Mesenchymal stem cell (in vitro differentiated cells and primary cell): Measurements from ENCODE around the gene FIGNL2.
A peak's percentile ranks its signal among the peaks of the same experiment; 100 is the strongest.
"Not testable (repeated sequence)": the region's sequence is repeated elsewhere in the genome, so short reads cannot be mapped to it uniquely, and the experiment has no call there.

Source experiments
- DNase-seq: peaks from one replicate; pipeline ENCODE4 v3.0.0-alpha.2; 2013
- H2AFZ ChIP-seq: one replicate; pipeline ENCODE4 v1.6.1; 2013; ENCODE audit warnings: low read depth, mild to moderate bottlenecking, control low read depth, inconsistent platforms, low read length, moderate library complexity
- H2AK5ac ChIP-seq: 2 replicates; pipeline ENCODE4 v1.6.1; 2013; ENCODE audit warnings: low read length, moderate library complexity, mild to moderate bottlenecking, inconsistent platforms; ENCODE audit not compliant: severe bottlenecking
- H2BK120ac ChIP-seq: one replicate; pipeline ENCODE4 v1.6.1; 2013; ENCODE audit warnings: low read depth, mild to moderate bottlenecking, inconsistent platforms, low read length, moderate library complexity
- H2BK12ac ChIP-seq, 2 experiments: one replicate each; pipeline ENCODE4 v1.6.1; 2013; ENCODE audit warnings: inconsistent platforms in 2 of 2, low read length in 2 of 2, mild to moderate bottlenecking in 2 of 2, moderate library complexity in 2 of 2, control low read depth in 1 of 2
- H2BK15ac ChIP-seq: one replicate; pipeline ENCODE4 v1.6.1; 2013; ENCODE audit warnings: mild to moderate bottlenecking, low read depth, inconsistent platforms; ENCODE audit not compliant: poor library complexity, severe bottlenecking
- H2BK5ac ChIP-seq: 2 replicates; pipeline ENCODE4 v1.6.1; 2013; ENCODE audit warnings: low read depth, mild to moderate bottlenecking, low read length, control low read depth, inconsistent platforms; ENCODE audit not compliant: poor library complexity, severe bottlenecking
- H3K14ac ChIP-seq, 2 experiments: one replicate each; pipeline ENCODE4 v1.6.1; 2013; ENCODE audit warnings: inconsistent platforms in 2 of 2, low read length in 2 of 2, control low read depth in 1 of 2, mild to moderate bottlenecking in 1 of 2, moderate library complexity in 1 of 2
- H3K18ac ChIP-seq, 2 experiments: one replicate each; pipeline ENCODE4 v1.6.1; 2013; ENCODE audit warnings: inconsistent platforms in 2 of 2, low read length in 2 of 2, control low read depth in 1 of 2, low read depth in 1 of 2, mild to moderate bottlenecking in 1 of 2
- H3K23ac ChIP-seq, 2 experiments: one replicate each; pipeline ENCODE4 v1.6.1; 2013; ENCODE audit warnings: inconsistent platforms in 2 of 2, low read length in 2 of 2, mild to moderate bottlenecking in 2 of 2, moderate library complexity in 2 of 2, control low read depth in 1 of 2
- H3K27ac ChIP-seq: 2 replicates; pipeline ENCODE4 v1.5.1; 2013; ENCODE audit warnings: mild to moderate bottlenecking, moderate library complexity, low read length, control low read depth, inconsistent platforms; ENCODE audit not compliant: poor library complexity, severe bottlenecking
- H3K27me3 ChIP-seq, 2 experiments: 2 replicates each; pipeline versions ENCODE4 v1.6.1 to v1.7.0; 2013; ENCODE audit warnings: low read length in 2 of 2, mild to moderate bottlenecking in 2 of 2, moderate library complexity in 2 of 2, control low read depth in 1 of 2, inconsistent platforms in 1 of 2; ENCODE audit not compliant: control insufficient read depth in 1 of 2, insufficient read depth in 1 of 2
- H3K36me3 ChIP-seq, 2 experiments: 2 replicates each; pipeline versions ENCODE4 v1.6.1 to v1.7.0; 2013; ENCODE audit warnings: low read length in 2 of 2, control low read depth in 1 of 2, inconsistent platforms in 1 of 2, low read depth in 1 of 2, mild to moderate bottlenecking in 1 of 2; ENCODE audit not compliant: insufficient read depth in 2 of 2, control insufficient read depth in 1 of 2
- H3K4ac ChIP-seq, 2 experiments: one replicate each; pipeline ENCODE4 v1.6.1; 2013; ENCODE audit warnings: inconsistent platforms in 2 of 2, low read length in 2 of 2, mild to moderate bottlenecking in 2 of 2, moderate library complexity in 2 of 2, control low read depth in 1 of 2, low read depth in 1 of 2
- H3K4me1 ChIP-seq: 2 replicates; pipeline ENCODE4 v1.6.1; 2013; ENCODE audit warnings: low read depth, low read length, control low read depth; ENCODE audit not compliant: control insufficient read depth, insufficient read depth
- H3K4me2 ChIP-seq: 2 replicates; pipeline ENCODE4 v1.6.1; 2013; ENCODE audit warnings: low read length, mild to moderate bottlenecking, inconsistent platforms; ENCODE audit not compliant: poor library complexity, severe bottlenecking
- H3K4me3 ChIP-seq, 2 experiments: 2 replicates each; pipeline versions ENCODE4 v1.5.1 to v1.7.0; 2013; ENCODE audit warnings: low read length in 2 of 2, mild to moderate bottlenecking in 2 of 2, control low read depth in 1 of 2, low read depth in 1 of 2; ENCODE audit not compliant: insufficient read depth in 1 of 2
- H3K79me1 ChIP-seq: replicated peaks from 2 replicates; pipeline ENCODE4 v1.6.1; 2013; ENCODE audit warnings: mild to moderate bottlenecking, control low read depth, low read length, inconsistent platforms; ENCODE audit not compliant: poor library complexity, severe bottlenecking
- H3K9ac ChIP-seq: 2 replicates; pipeline ENCODE4 v1.7.0; 2013; ENCODE audit warnings: mild to moderate bottlenecking, low read length, moderate library complexity
- H3K9me3 ChIP-seq: 2 replicates; pipeline ENCODE4 v1.7.0; 2013; ENCODE audit warnings: mild to moderate bottlenecking, low read length; ENCODE audit not compliant: control insufficient read depth
- H4K8ac ChIP-seq: one replicate; pipeline ENCODE4 v1.6.1; 2013; ENCODE audit warnings: inconsistent platforms, mild to moderate bottlenecking, low read length, moderate library complexity
- H4K91ac ChIP-seq: one replicate; pipeline ENCODE4 v1.6.1; 2013; ENCODE audit warnings: mild to moderate bottlenecking, low read length, inconsistent platforms
- WGBS: methylation state at CpG from one replicate; pipeline ENCODE4 v1.1.7; 2013; ENCODE audit warnings: mixed read lengths; 5-methylcytosine and 5-hydroxymethylcytosine counted together

Gene FIGNL2

DNA sequence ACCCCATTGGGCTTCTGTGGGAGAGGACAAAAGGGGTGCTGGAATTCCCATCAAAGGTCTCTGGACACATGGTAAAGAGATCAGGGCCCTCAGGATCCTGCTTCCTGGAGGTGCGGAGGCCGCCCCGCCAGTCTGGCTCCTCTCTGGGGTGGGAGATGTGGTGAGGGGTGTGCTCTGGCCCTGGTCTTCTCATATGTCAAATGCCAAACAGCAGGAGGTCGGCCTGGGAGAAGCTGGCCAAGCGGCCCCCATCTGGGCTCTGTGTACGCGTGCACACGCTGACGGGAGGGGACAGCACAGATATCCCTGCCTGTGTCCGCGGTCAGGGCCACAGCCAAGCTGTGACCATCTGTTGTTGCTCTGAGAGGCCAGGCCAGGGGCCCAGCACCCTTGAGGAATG lies 14.1 kb downstream of the FIGNL2 start:
- Histone ChIP-seq H3K23ac (peak overlapping the region in 1 of 2 experiments; percentile 53), H3K14ac (peak overlapping the region in 1 of 2 experiments; percentile 53), H3K4me3 (no peak overlapping the region), H2BK120ac (no peak overlapping the region), H3K36me3 (no peaks in the 10 kb centered on the region), H4K91ac (no peak overlapping the region), H3K4me1 (peaks cover 6% of the 10 kb centered on the region), H2BK15ac (no peak overlapping the region), H2BK5ac (no peak overlapping the region), H3K18ac (no peak overlapping the region), H3K79me1 (no peaks in the 10 kb centered on the region), H3K4me2 (no peak overlapping the region), H3K27me3 (peaks cover 73 to 79% of the 10 kb centered on the region in 2 experiments), H3K9ac (no peak overlapping the region), H3K9me3 (no peaks in the 10 kb centered on the region), H3K4ac (no peak overlapping the region), H3K27ac (no peak overlapping the region), H2BK12ac (peak overlapping the region in 1 of 2 experiments; percentile 11), H2AK5ac (no peak overlapping the region), H2AFZ (no peak overlapping the region), H4K8ac (no peak overlapping the region)
- WGBS: 94% methylated on average over 11 of the region's 11 CpGs
- DNase-seq: no peak

DNA sequence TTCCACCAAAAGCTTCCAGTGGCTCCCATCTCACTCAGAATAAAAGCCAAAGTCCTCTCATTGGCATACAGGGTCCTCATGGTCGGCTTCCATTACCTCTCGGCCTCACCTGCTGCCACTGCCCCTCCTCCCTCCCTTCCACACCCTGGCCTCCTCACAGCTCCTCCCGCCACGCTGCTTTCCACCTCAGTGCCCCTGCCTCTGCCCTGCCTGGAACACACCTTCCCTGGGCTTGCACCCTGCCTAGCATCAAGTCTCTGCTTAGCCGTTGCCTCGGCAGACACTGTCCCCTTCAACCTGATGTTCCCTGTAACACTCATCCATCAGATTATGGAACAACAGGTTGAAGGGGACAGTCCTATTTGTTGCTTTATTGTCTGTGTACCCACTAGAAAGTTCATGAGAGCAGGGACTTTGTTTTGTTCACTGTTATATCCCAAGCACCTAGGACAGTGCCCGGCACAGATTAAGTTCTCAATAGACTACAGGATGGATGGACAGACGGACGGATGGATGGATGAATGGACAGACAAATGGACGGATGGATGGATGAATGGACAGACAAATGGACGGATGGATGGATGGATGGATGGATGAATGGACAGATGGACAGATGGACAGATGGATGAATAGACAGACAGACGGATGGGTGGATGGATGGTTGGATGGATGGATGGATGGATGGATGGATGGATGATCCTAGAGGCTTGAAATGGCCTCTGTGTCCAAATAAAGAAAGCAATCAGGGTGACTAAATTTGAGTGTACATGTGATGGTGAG lies 14.9 kb downstream of the FIGNL2 start:
- WGBS: 81% methylated on average over 12 of the region's 12 CpGs
- H2BK15ac ChIP-seq: no peak overlapping the region

DNA sequence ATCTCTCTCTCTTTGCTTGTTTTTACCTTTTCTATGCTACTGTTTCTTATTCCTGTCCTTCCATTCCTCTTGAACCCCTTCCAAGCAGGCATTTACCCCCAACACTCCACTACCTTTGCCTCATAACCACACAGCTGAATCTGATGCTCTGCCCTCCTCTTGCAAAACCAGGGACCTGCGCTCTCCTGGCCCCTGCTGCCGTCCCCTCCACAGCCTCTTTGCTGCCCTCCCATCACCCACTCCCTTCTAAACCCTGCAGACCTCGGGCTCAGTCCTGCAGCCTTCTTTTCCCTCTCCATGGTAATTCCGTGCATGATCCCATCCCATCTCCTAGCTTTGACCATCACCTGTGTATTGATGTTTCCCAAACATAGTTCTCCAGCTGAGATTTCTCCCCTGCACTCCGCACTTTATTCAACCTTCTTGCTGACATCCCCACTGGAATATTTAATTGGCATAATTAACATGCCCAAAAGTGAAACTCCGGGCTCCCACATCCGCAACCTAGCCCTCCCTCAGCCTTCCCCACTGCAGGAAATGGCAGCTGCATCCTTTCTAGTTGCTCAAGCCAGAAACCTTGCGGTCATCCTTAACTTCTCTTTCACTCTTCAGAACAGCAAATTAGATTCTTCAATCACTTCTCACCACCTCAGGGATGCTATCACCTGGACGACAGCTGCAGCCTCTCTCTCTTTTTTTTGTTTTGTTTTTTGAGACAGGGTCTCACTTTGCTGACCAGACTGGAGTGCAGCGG lies 16.0 kb downstream of the FIGNL2 start:
- Histone ChIP-seq H3K14ac (no peak overlapping the region), H4K8ac (no peak overlapping the region), H3K4ac (no peak overlapping the region), H3K27ac (no peak overlapping the region), H4K91ac (no peak overlapping the region), H3K9ac (no peak overlapping the region), H2BK15ac (no peak overlapping the region), H3K79me1 (no peaks in the 10 kb centered on the region), H3K9me3 (no peaks in the 10 kb centered on the region), H3K23ac (no peak overlapping the region), H2AFZ (no peak overlapping the region), H2BK5ac (no peak overlapping the region), H2BK120ac (no peak overlapping the region), H3K27me3 (peaks cover 62 to 64% of the 10 kb centered on the region in 2 experiments), H3K18ac (no peak overlapping the region), H2AK5ac (no peak overlapping the region), H3K4me2 (no peak overlapping the region), H3K4me1 (peaks cover 9% of the 10 kb centered on the region), H3K4me3 (no peak overlapping the region), H3K36me3 (no peaks in the 10 kb centered on the region), H2BK12ac (no peak overlapping the region)
- no peak for DNase-seq
- 72% methylated on average over 10 of the region's 10 CpGs for WGBS

More for the DNA sequence above, 14.9 kb downstream of the FIGNL2 start:
- no peak overlapping the region for H2BK120ac ChIP-seq
- H3K79me1 ChIP-seq: no peaks in the 10 kb centered on the region
- no peak overlapping the region for H4K91ac ChIP-seq
- H3K4me2 ChIP-seq: no peak overlapping the region
- H2BK12ac ChIP-seq: no peak overlapping the region
- no peak overlapping the region for H2BK5ac ChIP-seq
- H3K4ac ChIP-seq: no peak overlapping the region
- no peak overlapping the region for H2AK5ac ChIP-seq
- H3K4me3 ChIP-seq: no peak overlapping the region
- H3K27ac ChIP-seq: no peak overlapping the region
- no peaks in the 10 kb centered on the region for H3K36me3 ChIP-seq
- no peak for DNase-seq
- H3K4me1 ChIP-seq: peaks cover 6% of the 10 kb centered on the region
- H3K27me3 ChIP-seq: peaks cover 70 to 75% of the 10 kb centered on the region in 2 experiments
- H2AFZ ChIP-seq: no peak overlapping the region
- no peak overlapping the region for H3K23ac ChIP-seq
- no peaks in the 10 kb centered on the region for H3K9me3 ChIP-seq
- H3K14ac ChIP-seq: peak overlapping the region in 1 of 2 experiments; percentile 23
- no peak overlapping the region for H4K8ac ChIP-seq
- no peak overlapping the region for H3K18ac ChIP-seq
- H3K9ac ChIP-seq: no peak overlapping the region

DNA sequence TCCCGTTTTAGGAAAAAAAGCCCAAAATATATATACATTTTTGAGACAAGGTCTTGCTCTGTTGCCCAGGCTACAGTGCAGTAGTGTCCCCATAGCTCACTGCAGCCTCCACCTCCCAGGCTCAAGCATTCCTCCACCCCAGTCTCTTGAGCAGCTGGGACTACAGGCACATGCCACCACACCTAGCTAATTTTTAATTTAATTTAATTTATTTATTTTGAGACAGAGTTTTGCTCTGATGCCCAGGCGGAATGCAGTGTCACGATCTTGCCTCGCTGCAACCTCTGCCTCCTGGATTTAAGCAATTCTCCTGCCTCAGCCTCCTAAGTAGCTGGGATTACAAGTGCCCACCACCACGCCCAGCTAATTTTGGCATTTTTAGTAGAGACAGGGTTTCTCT lies 16.7 kb downstream of the FIGNL2 start:
- not testable (repeated sequence) for H3K14ac ChIP-seq, H2BK5ac ChIP-seq, H3K36me3 ChIP-seq, H3K18ac ChIP-seq, H3K79me1 ChIP-seq, H4K91ac ChIP-seq, H2BK120ac ChIP-seq, H2BK12ac ChIP-seq, H4K8ac ChIP-seq, H3K27ac ChIP-seq, H2AFZ ChIP-seq, H3K9ac ChIP-seq, H3K23ac ChIP-seq, H3K9me3 ChIP-seq, H2BK15ac ChIP-seq, H2AK5ac ChIP-seq, H3K4me2 ChIP-seq, H3K4ac ChIP-seq, H3K4me3 ChIP-seq, DNase-seq
- peaks cover 11% of the 10 kb centered on the region for H3K4me1 ChIP-seq
- peaks cover 55 to 57% of the 10 kb centered on the region in 2 experiments for H3K27me3 ChIP-seq
- WGBS: 94% methylated on average over 5 of the region's 5 CpGs
